Raji (cell line): ENCODE data around the gene ZNF747.

Experiments used
- POLR2A ChIP-seq: IDR thresholded peaks from 2 replicates; pipeline ENCODE4 v1.6.1; 2011; ENCODE audit warnings: low read depth, low read length, control low read depth; ENCODE audit not compliant: insufficient read depth

Gene ZNF747

DNA sequence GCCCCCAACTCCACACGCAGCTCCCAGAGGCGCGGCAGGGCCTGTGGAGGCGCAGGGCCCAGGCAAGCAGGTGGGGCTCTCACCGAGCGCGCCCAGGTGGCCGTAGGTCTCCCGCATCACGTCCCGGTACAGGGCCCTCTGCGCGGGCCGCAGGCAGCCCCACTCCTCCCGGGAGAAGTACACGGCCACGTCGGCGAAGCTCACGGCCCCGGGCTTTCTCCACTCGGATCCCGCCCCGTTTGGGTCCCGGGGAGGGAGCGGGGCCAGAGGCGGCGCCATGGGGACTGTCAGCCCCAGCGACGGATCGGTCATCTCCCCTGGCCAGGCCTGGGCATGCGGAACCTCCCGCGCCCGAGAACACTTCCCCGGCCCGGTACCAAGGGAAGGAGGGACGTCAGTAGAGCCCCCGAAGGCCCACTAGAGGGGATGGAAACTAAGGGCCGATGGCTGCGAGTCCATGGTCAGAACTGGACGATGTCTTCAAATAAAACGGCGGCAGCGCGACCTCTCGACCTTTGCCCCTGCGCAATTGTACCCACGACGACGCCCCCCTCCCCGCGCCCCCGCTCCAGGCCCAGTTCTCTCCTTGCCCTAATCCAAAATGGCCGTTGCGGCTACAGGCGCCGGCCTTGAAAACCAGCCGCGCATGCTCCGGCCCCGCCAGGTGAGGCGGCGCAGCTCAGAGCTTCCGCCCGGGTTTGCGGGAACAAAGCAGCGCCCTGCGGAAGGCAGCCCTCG lies at the start of gene ZNF747:
Gene ZNF747 (minus strand): TSS at position 491 of the 738 bp plus-strand sequence. CDS start 179 bp downstream, at position 312.
- TF ChIP-seq POLR2A = peak; percentile 84

DNA sequence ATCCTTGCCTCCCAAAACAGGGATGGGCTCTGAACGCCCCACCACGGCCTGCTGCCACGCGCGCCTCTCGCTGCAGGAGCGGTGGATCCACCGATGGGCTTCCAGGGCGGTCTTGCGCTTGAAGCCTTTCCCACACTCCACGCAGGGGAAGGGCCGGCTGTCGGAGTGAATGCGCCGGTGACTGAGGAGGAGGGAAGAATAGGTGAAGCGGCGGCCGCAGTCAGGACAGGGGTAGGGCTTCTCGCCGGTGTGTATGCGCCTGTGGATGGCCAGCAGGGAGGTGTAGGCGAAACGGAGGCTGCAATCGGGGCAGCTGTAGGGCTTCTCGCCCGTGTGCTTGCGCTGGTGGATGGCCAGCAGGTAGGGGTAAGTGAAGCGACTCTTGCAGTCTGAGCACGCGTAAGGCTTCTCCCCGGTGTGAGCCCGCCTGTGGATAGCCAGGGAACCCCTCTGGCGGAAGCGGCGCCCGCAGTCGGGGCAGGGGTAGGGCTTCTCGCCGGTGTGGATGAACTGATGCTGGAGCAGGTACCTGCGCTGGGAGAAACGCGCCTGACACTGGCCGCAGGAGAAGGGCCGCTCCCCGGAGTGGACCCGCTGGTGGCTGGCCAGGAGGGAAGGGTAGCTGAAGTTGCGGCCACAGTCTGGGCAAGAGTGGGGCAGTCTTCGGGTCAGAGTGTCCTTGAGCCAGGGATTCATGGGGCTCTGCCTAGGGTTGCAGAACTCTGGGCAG lies 48.1 kb upstream of the ZNF747 start:
- no peak for TF ChIP-seq POLR2A

DNA sequence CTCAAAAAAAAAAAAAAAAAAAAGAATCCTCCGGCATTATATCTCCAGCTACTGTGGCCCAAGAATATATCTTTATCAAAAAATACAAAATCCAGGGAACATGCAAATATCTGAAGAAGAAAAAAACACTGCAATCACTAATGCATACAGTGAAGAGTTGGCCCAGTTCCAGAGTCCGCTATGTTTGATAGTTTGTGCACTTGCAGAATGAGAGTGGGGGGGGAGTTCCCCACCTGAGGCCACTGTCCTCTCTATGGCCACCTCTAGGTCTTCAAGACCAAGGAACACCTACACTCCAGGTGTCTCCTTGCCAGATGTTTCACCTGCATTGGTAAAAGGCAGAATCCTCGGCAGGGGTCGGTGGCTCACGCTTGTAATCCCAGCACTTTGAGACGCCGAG lies 46.8 kb upstream of the ZNF747 start:
- no peak for TF ChIP-seq POLR2A

DNA sequence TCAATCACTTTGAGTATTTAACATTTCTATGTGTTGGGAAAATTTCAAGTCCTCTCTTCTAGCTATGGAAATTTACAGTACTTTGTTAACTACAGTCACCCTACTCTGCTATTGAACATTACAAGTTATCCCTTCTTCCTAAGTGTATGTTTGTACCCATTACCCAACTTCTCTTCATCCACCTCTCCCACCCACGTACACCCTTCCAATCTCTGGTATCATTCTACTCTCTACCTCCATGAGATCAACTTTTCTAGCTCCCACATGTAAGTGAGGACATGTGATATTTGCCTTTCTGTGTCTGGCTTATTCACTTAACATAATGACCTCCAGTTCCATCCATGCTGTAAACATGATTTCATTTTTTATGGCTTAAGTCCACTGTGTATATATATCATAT lies 40.0 kb upstream of the ZNF747 start:
- TF ChIP-seq POLR2A = no peak

DNA sequence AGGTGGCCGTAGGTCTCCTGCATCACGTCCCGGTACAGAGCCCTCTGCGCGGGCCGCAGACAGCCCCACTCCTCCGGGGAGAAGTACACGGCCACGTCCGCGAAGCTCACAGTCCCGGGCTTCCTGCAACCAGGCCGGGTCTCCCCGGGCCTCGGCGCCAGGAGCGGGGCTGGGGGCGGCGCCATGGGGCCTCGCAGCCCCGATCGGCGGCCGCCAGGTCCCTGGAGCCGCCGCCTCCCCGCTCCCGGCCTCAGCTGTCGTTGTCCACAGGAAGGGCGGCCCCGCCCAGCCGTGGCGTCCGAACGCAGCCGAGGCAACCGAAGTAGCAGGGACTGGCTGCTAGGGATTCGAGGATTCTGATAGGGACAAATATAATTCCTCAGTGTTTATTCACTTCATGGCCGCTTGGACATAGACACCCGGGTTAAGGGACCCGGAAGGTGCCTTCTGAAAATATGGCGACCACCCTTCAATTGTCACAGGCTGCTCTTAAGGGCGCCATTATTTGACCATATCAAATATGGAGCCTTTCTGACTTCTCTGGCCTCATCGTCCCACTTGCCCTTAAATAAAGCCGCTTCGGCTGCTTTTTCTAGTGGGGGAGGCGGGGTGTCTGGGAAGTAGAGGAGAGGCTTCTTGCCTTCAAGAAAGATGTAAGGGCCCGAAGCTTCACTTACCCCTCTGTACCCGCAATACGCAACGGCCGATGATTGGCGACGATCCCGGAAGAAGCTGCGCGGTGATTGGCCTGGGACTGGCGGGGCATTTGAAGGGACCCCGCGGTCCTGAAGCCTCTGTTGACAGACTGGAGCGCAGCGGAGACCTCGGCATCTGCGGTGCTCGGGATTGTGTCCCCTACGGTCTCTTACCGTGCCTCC lies 37.0 kb upstream of the ZNF747 start, which contains the start of gene ZNF688:
Gene ZNF688 (minus strand): TSS at position 270 of the 878 bp plus-strand sequence. CDS start 85 bp downstream, at position 185.
- TF ChIP-seq POLR2A = peak; percentile 78

DNA sequence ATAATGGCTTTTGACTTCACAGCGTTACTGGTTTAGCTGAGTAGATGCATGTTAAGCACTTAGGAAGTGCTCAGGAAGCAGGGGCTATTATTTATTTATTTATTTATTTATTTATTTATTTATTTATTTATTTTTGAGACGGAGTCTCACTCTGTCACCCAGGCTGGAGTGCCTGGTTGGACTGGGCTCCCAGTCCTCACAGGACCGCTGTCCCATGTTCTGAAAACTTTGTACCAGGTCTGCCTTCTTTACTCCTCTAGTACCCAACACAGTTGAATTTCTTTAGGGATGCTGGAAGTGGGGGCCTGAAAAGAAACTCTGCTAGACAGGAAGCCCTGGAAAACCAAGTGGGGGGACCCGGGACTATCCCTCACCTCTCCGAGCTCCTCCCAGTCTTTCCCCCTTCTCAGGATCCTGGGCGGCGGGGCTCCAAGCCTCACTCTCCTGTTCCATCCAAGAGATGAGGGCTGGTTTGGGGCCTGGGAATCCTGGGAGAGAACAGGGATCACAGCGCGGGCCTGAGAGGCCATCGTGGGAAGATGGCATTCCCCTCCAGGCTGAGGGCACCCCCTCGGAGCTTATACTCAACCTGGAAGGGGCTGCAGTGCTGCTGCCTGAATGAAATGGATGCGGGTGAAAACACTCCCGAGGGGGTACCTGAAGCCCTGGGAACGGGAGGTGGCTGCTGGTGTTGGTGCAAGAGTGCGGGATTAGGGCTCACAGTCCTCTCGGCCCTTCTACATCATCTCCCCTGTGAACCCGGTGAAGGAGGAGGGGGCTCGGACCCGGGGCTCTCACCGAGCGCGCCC lies 36.2 kb upstream of the ZNF747 start:
- TF ChIP-seq POLR2A = no peak

DNA sequence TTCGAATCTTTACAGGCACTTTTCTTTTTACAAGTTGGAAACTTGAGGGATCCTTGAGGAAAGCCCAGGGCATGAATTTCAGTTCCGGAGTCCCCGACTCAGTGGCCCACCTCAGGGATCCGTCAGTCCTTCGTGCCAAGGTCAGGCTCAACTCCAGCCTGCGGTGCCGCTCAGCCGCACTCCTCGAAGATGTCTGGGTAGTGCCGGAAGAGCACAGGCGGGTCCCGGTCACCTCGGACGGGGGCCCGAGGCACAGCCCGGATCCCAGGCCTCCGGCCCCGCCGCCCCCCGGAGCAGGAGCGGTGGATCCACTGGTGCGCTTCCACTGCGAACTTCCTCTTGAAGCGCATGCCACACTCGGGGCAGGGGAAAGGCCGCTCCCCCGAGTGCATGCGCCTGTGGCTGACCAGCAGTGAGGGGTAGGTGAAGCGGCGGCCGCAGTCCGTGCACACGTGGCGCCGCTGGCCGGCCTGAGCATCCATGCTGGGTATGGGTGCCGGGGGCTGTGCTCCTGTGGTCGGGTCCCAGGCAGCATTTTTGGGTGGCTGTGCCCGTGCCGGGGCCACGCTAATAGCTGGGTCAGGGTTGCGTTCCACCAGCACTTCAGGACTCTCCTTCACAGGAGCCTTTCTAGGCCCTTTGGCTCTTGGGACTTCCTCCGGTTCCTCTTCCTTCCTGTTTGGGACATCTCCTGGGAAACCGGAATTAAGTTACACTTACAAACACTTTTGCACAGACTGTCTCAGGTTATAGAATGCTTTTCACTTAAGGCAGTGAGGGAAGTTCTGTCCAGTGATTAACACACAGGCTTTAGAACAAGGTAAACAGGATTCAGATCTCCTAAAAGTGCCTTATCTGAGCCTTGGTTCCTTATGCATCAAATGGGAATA lies 35.3 kb upstream of the ZNF747 start:
- TF ChIP-seq POLR2A = no peak

DNA sequence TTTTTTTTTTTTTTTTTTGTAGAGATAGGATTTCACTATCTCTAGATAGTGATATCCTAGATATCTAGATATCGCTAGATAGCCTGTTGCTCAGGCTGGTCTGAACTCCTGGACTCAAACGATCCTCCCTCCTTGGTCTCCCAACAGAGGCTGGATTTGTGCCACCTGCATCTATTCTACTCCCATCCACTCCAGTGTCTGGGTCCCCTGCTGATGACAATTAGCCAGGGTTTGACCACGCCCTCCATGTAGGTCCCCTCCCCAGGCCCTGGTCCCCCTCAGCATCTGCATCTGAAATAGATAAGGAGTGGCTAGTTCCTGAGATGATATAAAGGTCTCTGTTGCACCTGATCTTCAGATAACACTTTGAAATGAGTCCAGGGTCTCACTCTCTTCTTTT lies 34.6 kb upstream of the ZNF747 start:
- no peak for TF ChIP-seq POLR2A

DNA sequence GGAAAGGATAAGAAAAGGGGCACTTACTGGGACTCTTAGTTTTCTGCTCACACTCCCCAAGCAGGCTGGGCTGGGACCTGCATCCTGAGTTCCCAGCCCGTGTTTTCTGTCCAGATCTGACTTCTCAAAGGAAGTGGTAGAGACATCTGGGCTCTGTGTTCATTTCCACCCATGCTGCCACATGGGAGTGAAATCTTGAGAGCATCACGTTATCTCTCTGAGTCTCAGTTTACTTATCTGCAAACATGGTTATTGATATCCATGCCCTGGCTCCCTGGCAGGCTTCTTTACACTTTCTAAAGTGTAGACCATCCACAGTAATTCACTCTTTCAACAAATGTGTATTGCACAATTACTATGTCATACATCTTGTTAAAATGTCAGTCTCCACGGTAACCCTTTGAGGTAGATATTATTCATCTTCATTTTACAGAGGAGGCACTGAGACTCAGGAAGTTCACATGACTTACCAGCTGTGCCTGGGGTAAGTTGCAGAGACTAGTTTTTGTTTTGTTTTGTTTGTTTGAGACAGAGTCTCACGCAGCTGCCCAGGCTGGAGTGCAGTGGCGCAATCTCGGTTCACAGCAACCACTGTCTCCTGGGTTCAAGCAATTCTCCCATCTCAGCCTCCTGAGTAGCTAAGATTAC lies 33.5 kb upstream of the ZNF747 start:
- TF ChIP-seq POLR2A = no peak

DNA sequence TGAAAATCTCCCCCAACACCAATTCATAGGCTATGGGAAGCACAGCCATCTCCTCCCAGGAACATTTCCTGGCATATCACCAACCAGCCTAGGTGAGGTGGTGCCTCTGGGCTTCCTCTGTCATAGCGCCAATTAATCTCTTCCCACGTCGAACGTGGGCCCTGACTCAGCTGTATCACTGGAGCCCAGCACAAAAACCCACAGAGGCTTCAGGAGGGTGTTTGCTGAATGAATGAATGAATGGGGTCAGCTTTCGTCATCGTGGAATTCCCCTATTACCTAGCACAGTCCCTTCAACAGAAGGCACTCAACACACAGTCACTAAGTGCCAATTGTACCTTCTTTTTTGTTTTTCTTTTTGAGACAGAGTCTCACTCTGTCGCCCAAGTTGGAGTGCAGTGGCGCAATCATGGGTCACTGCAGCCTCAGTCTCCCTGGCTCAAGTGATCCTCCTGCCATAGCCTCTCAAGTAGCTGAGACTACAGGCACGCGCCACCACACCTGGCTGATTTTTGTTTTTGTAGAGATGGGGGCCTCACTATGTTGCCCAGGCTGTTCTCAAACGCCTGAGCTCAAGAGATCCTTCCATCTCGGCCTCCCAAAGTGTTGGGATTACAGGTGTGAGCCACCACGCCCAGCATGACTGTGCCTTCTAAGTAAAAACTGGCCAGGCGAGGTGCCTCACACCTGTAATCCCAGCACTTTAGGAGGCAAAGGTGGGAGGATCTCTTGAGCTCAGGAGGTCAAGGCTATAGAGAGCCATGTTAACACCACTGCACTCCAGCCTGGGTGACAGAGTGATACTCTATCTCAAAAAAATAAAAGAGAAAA lies 32.7 kb upstream of the ZNF747 start:
- TF ChIP-seq POLR2A = no peak

DNA sequence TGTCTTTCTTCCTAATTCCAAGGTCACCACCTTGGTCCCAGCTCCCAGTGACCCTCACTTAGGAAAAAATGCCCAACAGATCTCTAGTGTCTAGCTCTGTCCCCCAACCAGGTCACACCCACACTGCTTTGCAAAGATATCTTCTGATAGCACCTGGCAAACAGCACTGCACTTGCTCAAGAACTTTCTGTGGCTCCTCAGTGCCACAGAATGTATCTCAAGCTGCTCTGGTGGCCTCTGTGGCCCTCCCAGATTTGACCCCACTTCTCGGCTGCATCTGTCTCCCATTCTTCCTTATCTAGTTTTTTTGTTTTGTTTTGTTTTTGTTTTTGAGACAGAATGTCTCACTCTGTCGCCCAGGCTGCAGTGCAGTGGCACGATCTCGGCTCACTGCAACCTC lies 31.9 kb upstream of the ZNF747 start:
- TF ChIP-seq POLR2A = no peak

DNA sequence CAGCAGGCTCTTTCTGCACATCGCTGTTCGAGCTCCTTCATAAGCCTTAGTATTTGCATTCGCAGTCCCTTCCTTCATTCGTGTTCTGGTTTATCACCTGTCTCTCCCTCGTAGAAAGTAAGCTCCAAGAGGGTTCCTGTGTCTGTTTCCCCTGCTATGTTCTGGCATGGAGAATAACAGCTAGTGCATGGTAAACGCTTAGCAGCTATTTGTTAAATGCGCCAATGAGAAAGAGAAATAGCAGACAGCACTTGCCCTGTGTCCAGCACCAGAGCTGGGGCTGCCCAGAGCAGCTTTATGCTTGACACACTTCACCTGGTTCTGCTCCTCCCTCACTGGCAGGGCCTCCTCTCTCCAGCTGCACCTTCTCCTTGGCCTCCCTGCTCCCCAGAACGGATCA lies 31.3 kb upstream of the ZNF747 start:
- no peak for TF ChIP-seq POLR2A

DNA sequence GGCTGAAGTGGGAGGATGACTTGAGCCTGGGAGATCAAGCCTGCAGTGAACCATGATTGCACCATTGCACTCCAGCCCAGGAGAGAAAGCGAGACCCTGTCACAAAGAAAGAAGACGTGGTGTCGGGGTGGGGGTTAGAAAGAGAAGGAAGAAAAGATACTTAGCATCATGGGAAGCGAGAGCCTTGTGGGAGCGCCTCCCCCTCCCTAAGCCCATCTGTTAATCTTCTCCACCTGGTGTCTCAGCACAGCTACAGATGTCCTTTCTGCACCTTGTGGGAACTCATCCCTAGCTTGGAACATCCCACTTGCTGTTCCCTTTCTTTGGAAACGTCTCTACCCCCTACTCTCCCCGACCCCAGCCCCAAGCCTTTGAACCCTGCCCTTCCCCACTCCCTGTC lies 30.9 kb upstream of the ZNF747 start:
- no peak for TF ChIP-seq POLR2A

DNA sequence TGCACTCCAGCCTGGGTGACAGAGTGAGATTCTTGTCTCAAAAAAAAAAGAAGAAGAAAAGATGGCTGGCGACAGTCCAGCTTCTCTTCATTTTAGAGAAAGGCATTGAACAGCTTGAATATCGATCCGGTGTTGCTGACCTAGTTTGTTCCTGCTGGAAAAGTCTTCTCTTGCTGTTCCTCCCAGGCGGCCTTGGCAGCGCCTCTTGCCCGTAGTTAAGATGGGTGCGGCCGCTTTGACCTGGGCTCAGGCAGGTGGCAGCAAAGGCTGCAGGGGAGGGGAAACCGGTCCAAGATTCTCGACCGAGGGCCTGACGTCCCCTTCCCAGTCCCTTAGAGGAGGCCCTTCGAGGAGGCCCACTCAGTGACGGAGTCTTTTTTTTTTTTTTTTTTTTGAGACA lies 27.4 kb upstream of the ZNF747 start:
- TF ChIP-seq POLR2A = no peak
